SK-N-SH treated with all-trans-retinoic acid at 6 μM for 48 hours (cell line): Measurements from ENCODE around the gene ABCG4.
"Not testable (repeated sequence)": the region's sequence is repeated elsewhere in the genome, so short reads cannot be mapped to it uniquely, and the experiment has no call there.

Experiments used
- ARNTL ChIP-seq: fragments of 450-650 bp; formaldehyde crosslinking; IDR thresholded peaks from 2 replicates; pipeline ENCODE4 v1.5.0; 2020; ENCODE audit warnings: low read depth, mild to moderate bottlenecking, moderate library complexity, borderline replicate concordance
- BACH2 ChIP-seq: fragments of 250-450 bp; sonication (Bioruptor Pico); IDR thresholded peaks from 2 replicates; pipeline ENCODE4 v1.9.0; 2021; ENCODE audit warnings: mild to moderate bottlenecking, borderline replicate concordance
- CSDC2 ChIP-seq: fragments of 250-450 bp; sonication (Bioruptor Pico); IDR thresholded peaks from 2 replicates; pipeline ENCODE4 v1.5.0; 2020; ENCODE audit warnings: mild to moderate bottlenecking, moderate library complexity
- ESRRG ChIP-seq: fragments of 250-450 bp; sonication (Bioruptor Pico); IDR thresholded peaks from 2 replicates; pipeline ENCODE4 v1.6.1; 2021; ENCODE audit warnings: mild to moderate bottlenecking
- ISL1 ChIP-seq: fragments of 250-450 bp; sonication (Bioruptor Pico); IDR thresholded peaks from 2 replicates; pipeline ENCODE4 v2.1.2; 2022; ENCODE audit warnings: mild to moderate bottlenecking, moderate library complexity
- SNAI2 ChIP-seq: fragments of 250-450 bp; sonication (Bioruptor Pico); IDR thresholded peaks from 2 replicates; pipeline ENCODE4 v1.5.0; 2020; ENCODE audit warnings: mild to moderate bottlenecking, moderate library complexity
- TOX ChIP-seq: fragments of 250-450 bp; sonication (Bioruptor Pico); IDR thresholded peaks from 2 replicates; pipeline ENCODE4 v1.8.0; 2021; ENCODE audit warnings: mild to moderate bottlenecking, moderate library complexity, borderline replicate concordance
- ZC3H10 ChIP-seq: fragments of 250-450 bp; sonication (Bioruptor Pico); IDR thresholded peaks from 2 replicates; pipeline ENCODE4 v1.5.1; 2021; ENCODE audit warnings: mild to moderate bottlenecking, moderate library complexity
- ZFP30 ChIP-seq: fragments of 450-650 bp; formaldehyde crosslinking; IDR thresholded peaks from 2 replicates; pipeline ENCODE4 v1.5.0; 2022; ENCODE audit warnings: mild to moderate bottlenecking, moderate library complexity
- ZNF565 ChIP-seq: fragments of 450-650 bp; formaldehyde crosslinking; conservative IDR thresholded peaks from 2 replicates; pipeline ENCODE4 v1.5.0; 2020; ENCODE audit warnings: low read depth, mild to moderate bottlenecking, moderate library complexity
- TF ChIP-seq, protein P1 (sequence below): fragments of 250-450 bp; sonication (Bioruptor Pico); IDR thresholded peaks from 2 replicates; pipeline ENCODE4 v1.8.0; 2020; ENCODE audit warnings: mild to moderate bottlenecking, moderate library complexity, borderline replicate concordance
- TF ChIP-seq, protein P2 (sequence below): fragments of 250-450 bp; sonication (Bioruptor Pico); IDR thresholded peaks from 2 replicates; pipeline ENCODE4 v1.5.1; 2020; ENCODE audit warnings: low read depth, mild to moderate bottlenecking, moderate library complexity
- TF ChIP-seq, protein P3 (sequence below): fragments of 250-450 bp; sonication (Bioruptor Pico); IDR thresholded peaks from 2 replicates; pipeline ENCODE4 v1.5.0; 2020; ENCODE audit warnings: mild to moderate bottlenecking, moderate library complexity
- TF ChIP-seq, protein P4 (sequence below): fragments of 250-450 bp; sonication (Bioruptor Pico); IDR thresholded peaks from 2 replicates; pipeline ENCODE4 v1.8.0; 2021; ENCODE audit warnings: low read depth, mild to moderate bottlenecking, moderate library complexity, borderline replicate concordance

DNA sequence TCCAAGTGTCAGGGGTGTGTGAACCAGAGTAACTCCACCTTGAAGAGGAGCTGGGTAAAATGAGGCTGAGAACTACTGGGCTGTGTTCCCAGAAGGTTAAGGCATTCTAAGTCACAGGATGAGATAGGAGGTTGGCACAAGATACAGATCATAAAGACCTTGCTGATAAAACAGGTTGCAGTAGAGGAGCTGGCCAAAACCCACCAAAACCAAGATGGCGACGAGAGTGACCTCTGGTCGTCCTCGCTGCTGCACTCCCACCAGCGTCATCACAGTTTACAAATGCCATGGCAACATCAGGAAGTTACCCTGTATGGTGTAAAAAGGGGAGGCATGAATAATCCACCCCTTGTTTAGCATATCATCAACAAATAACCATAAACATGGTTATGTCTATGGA lies 52.4 kb downstream of the ABCG4 start:
- TF ChIP-seq, protein P1, sequence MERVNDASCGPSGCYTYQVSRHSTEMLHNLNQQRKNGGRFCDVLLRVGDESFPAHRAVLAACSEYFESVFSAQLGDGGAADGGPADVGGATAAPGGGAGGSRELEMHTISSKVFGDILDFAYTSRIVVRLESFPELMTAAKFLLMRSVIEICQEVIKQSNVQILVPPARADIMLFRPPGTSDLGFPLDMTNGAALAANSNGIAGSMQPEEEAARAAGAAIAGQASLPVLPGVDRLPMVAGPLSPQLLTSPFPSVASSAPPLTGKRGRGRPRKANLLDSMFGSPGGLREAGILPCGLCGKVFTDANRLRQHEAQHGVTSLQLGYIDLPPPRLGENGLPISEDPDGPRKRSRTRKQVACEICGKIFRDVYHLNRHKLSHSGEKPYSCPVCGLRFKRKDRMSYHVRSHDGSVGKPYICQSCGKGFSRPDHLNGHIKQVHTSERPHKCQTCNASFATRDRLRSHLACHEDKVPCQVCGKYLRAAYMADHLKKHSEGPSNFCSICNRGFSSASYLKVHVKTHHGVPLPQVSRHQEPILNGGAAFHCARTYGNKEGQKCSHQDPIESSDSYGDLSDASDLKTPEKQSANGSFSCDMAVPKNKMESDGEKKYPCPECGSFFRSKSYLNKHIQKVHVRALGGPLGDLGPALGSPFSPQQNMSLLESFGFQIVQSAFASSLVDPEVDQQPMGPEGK (CRISPR knock-in tag) = not testable (repeated sequence)
- TF ChIP-seq ARNTL, ISL1, ZC3H10, ESRRG, CSDC2, BACH2, ZNF565, ZFP30, SNAI2, TOX (CRISPR knock-in tag): not testable (repeated sequence)
- TF ChIP-seq, protein P2, sequence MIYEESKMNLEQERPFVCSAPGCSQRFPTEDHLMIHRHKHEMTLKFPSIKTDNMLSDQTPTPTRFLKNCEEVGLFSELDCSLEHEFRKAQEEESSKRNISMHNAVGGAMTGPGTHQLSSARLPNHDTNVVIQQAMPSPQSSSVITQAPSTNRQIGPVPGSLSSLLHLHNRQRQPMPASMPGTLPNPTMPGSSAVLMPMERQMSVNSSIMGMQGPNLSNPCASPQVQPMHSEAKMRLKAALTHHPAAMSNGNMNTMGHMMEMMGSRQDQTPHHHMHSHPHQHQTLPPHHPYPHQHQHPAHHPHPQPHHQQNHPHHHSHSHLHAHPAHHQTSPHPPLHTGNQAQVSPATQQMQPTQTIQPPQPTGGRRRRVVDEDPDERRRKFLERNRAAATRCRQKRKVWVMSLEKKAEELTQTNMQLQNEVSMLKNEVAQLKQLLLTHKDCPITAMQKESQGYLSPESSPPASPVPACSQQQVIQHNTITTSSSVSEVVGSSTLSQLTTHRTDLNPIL (CRISPR knock-in tag) = not testable (repeated sequence)
- TF ChIP-seq, protein P3, sequence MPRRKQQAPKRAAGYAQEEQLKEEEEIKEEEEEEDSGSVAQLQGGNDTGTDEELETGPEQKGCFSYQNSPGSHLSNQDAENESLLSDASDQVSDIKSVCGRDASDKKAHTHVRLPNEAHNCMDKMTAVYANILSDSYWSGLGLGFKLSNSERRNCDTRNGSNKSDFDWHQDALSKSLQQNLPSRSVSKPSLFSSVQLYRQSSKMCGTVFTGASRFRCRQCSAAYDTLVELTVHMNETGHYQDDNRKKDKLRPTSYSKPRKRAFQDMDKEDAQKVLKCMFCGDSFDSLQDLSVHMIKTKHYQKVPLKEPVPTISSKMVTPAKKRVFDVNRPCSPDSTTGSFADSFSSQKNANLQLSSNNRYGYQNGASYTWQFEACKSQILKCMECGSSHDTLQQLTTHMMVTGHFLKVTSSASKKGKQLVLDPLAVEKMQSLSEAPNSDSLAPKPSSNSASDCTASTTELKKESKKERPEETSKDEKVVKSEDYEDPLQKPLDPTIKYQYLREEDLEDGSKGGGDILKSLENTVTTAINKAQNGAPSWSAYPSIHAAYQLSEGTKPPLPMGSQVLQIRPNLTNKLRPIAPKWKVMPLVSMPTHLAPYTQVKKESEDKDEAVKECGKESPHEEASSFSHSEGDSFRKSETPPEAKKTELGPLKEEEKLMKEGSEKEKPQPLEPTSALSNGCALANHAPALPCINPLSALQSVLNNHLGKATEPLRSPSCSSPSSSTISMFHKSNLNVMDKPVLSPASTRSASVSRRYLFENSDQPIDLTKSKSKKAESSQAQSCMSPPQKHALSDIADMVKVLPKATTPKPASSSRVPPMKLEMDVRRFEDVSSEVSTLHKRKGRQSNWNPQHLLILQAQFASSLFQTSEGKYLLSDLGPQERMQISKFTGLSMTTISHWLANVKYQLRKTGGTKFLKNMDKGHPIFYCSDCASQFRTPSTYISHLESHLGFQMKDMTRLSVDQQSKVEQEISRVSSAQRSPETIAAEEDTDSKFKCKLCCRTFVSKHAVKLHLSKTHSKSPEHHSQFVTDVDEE (CRISPR knock-in tag) = not testable (repeated sequence)
- TF ChIP-seq, protein P4, sequence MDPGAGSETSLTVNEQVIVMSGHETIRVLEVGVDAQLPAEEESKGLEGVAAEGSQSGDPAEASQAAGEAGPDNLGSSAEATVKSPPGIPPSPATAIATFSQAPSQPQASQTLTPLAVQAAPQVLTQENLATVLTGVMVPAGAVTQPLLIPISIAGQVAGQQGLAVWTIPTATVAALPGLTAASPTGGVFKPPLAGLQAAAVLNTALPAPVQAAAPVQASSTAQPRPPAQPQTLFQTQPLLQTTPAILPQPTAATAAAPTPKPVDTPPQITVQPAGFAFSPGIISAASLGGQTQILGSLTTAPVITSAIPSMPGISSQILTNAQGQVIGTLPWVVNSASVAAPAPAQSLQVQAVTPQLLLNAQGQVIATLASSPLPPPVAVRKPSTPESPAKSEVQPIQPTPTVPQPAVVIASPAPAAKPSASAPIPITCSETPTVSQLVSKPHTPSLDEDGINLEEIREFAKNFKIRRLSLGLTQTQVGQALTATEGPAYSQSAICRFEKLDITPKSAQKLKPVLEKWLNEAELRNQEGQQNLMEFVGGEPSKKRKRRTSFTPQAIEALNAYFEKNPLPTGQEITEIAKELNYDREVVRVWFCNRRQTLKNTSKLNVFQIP (CRISPR knock-in tag) = not testable (repeated sequence)
